GM21737 (cell line): ENCODE data around the gene HMGCR.

Source experiments
- ATAC-seq: cut with Tn5 transposase; IDR thresholded peaks from one replicate; pipeline ENCODE4 v1.9.1; 2021; ENCODE audit warnings: mild to moderate bottlenecking, moderate library complexity; ENCODE audit not compliant: unreplicated experiment

Gene HMGCR

GRCh38 chr5:75340714-75341478, 3.9 kb downstream of the HMGCR start:
- ATAC-seq, result no peak

GRCh38 chr5:75341934-75342333, 4.9 kb downstream of the HMGCR start:
- no peak for ATAC-seq

GRCh38 chr5:75342836-75343235, 5.8 kb downstream of the HMGCR start:
- no peak for ATAC-seq

- ATAC-seq, result no peak
Observed at GRCh38 chr5:75348241-75348640, 11.2 kb downstream of the HMGCR start.

- no peak for ATAC-seq
Observed at GRCh38 chr5:75349663-75350062, 12.6 kb downstream of the HMGCR start.

GRCh38 chr5:75351139-75351926, 14.3 kb downstream of the HMGCR start:
- ATAC-seq, result no peak

GRCh38 chr5:75355236-75355635, 18.2 kb downstream of the HMGCR start:
- no peak for ATAC-seq

GRCh38 chr5:75356719-75357118, 19.7 kb downstream of the HMGCR start:
- no peak for ATAC-seq

- ATAC-seq, result no peak
Observed at GRCh38 chr5:75358117-75358516, 21.1 kb downstream of the HMGCR start.

- ATAC-seq, result no peak
Observed at GRCh38 chr5:75361310-75361709, 24.3 kb downstream of the HMGCR start.

GRCh38 chr5:75362474-75362975, 25.5 kb downstream of the HMGCR start:
- ATAC-seq, result no peak

- ATAC-seq, result no peak
Observed at GRCh38 chr5:75363111-75363510, 26.1 kb downstream of the HMGCR start.

GRCh38 chr5:75363726-75364495, 26.9 kb downstream of the HMGCR start:
- no peak for ATAC-seq

- ATAC-seq, result no peak
Observed at GRCh38 chr5:75364571-75365280, 27.7 kb downstream of the HMGCR start.

- ATAC-seq, result no peak
Observed at GRCh38 chr5:75365740-75366139, 28.7 kb downstream of the HMGCR start.

- no peak for ATAC-seq
Observed at GRCh38 chr5:75366787-75367186, 29.8 kb downstream of the HMGCR start.

GRCh38 chr5:75367401-75367800, 30.4 kb downstream of the HMGCR start:
- no peak for ATAC-seq

- no peak for ATAC-seq
Observed at GRCh38 chr5:75368391-75368790, 31.4 kb downstream of the HMGCR start.

GRCh38 chr5:75373862-75374261, 36.8 kb downstream of the HMGCR start:
- no peak for ATAC-seq

GRCh38 chr5:75374394-75374814, 37.4 kb downstream of the HMGCR start:
- no peak for ATAC-seq

GRCh38 chr5:75375414-75375813, 38.4 kb downstream of the HMGCR start:
- ATAC-seq, result no peak
